Measurements from ENCODE around the gene PROKR1.
"Not testable (repeated sequence)": the region's sequence is repeated elsewhere in the genome, so short reads cannot be mapped to it uniquely, and the experiment has no call there.

The PROKR1 gene

DNA sequence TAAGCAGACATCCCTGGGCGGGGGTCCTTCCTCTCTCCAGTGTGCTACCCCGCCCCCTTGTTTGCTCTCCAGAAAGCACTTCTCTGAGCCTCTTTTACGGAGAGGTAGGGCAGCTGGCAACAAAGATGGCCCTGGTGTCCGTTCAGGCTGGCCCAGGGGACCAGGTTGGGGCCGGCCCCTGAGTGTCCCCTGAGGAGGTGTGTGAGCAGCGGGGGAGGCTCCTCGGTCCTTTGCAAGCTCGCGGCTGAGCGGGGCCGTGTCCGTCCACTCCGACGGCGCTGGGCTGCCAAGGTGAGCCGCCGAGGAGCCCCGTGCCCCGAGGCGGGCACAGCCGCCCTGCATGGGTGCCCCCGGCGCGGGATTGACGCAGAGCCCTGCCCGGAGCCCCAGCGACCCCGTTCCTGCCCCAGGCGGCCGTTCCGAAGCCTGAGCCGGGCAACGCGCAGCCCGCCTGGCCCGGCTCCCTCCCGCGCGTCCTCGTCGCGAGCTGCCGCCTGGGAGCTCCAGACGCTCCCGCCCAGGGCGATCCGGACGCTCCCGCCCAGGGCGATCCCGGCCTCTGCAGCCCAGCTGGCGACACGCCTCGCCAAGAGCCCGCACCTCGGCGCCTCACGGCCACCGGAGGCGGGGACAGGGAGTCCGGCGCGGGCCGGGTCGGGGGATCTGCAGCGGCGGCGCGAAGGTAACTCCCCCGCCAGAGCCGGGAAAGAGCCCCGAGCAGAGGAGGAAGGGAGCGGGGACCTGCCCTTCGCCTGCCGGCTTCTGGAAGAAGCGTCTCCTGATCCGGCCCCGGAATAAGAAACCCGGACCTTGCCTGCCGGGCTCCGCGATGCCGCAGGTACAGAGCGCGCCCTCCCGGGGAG, at the start of gene PROKR1:
Gene PROKR1 (plus strand): TSS at position 569 of the 863 bp plus-strand sequence. CDS start 2,243 bp downstream, outside the sequence.
- TF ChIP-seq, protein P1, sequence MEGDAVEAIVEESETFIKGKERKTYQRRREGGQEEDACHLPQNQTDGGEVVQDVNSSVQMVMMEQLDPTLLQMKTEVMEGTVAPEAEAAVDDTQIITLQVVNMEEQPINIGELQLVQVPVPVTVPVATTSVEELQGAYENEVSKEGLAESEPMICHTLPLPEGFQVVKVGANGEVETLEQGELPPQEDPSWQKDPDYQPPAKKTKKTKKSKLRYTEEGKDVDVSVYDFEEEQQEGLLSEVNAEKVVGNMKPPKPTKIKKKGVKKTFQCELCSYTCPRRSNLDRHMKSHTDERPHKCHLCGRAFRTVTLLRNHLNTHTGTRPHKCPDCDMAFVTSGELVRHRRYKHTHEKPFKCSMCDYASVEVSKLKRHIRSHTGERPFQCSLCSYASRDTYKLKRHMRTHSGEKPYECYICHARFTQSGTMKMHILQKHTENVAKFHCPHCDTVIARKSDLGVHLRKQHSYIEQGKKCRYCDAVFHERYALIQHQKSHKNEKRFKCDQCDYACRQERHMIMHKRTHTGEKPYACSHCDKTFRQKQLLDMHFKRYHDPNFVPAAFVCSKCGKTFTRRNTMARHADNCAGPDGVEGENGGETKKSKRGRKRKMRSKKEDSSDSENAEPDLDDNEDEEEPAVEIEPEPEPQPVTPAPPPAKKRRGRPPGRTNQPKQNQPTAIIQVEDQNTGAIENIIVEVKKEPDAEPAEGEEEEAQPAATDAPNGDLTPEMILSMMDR (IDR thresholded peaks at IDR 0.05; ENCODE audit: low read depth, low read length): no peak
- H3K4me3 ChIP-seq (ENCODE audit: low read depth, low read length): peak within 1 kb of the TSS; percentile 52

DNA sequence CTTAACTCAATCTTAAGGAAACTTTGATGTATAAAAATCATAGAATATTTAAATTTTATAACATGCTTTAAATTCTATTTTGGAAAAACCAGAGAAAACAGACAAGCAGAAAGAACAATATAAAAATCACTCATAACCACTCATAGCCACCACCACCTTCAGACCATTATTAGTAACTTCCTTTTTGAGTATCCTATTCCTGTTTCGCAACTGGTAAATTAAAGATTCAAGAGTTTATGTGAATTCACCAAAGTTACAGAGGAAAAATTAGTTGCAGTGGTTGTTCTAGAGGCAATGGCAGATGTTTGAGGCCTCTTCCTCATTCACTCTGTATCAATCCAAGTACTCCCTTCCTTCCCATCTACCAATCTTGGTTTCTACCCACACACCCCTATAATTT, 49.3 kb upstream of the PROKR1 start:
- TF ChIP-seq, protein P1 (IDR thresholded peaks at IDR 0.05; ENCODE audit: low read depth, low read length): no peak

DNA sequence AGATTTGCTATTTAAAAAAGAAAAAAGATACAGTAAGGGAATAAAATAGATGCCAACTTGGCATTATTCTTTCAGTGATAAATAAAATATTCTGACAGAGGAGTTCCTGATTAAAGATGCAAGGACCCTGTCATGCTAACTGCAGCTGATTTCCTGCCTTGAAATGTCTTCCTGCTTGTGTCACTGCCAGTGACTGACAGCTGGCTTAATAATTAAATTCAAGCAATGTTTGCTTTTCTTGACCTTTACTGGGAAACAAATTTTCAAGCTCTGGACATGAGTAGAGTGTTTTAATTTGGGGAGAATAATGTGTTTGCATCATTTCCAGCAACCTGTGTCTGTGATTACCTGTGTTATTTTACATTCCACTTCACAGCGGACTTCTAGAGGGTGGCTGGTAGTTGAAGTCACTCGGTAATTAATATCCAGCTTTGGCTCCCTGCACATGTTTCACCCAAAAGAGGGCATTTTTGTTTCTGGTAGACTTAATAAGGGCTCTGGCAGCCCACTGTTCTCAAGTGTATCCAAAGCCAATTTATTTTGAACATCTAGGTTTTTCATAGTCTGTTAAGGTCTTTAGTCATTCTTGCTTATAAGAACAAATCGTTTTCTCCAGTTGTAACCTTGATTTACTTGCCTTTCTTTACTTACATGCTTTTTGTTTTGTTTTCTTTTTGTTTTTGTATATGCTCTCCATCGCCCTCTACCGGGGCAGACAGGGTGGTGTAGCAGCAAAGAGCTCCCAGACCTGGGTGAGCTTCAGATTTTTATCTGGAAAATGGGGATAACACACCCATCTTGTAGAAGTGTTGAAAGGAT, 48.5 kb upstream of the PROKR1 start:
- H3K4me3 ChIP-seq (ENCODE audit: low read depth, low read length): no peak overlapping the region
- TF ChIP-seq, protein P1 (IDR thresholded peaks at IDR 0.05; ENCODE audit: low read depth, low read length): peak; percentile 93

More for the DNA sequence above, 49.3 kb upstream of the PROKR1 start:
- H3K4me3 ChIP-seq (ENCODE audit: low read depth, low read length): no peak overlapping the region

DNA sequence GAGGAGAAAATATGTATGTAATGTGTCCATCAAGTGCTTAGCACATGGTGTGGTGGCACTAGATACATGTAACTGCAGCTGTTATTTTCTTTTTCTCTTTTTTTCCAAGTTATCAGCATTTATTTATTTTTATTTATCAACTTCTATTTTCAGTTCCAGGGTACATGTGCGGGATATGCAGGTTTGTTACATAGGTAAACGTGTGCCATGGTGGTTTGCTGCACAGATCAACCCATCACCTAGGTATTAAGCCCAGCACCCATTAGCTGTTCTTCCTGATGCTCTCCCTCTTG, 47.9 kb upstream of the PROKR1 start:
- H3K4me3 ChIP-seq (ENCODE audit: low read depth, low read length): not testable (repeated sequence)

DNA sequence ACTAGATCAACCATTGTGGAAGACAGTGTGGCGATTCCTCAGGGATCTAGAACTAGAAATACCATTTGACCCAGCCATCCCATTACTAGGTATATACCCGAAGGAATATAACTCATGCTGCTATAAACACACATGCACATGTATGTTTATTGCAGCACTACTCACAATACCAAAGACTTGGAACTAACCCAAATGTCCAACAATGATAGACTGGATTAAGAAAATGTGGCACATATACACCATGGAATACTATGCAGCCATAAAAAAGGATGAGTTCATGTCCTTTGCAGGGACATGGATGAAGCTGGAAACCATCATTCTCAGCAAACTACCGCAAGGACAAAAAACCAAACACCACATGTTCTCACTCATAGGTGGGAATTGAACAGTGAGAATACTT, 42.9 kb upstream of the PROKR1 start:
- H3K4me3 ChIP-seq (ENCODE audit: low read depth, low read length): not testable (repeated sequence)

DNA sequence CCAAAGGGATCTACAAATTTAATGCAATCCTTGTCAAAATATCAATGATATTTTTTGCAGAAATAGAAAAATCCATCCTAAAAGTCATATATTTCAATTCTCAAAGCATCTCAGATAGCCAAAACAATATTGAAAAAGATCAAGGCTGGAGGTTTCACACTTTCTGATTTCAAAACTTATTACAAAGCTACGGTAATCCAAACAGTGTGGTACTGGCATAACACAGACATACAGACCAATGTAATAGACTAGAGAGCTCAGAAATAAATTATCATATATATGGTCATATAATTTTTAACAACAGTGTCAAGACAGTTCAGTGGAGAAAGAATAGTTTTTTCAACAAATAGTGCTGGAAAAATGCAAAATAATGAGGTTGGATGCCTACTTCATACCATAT, 40.3 kb upstream of the PROKR1 start:
- H3K4me3 ChIP-seq (ENCODE audit: low read depth, low read length): no peak overlapping the region
- TF ChIP-seq, protein P1 (IDR thresholded peaks at IDR 0.05; ENCODE audit: low read depth, low read length): no peak

DNA sequence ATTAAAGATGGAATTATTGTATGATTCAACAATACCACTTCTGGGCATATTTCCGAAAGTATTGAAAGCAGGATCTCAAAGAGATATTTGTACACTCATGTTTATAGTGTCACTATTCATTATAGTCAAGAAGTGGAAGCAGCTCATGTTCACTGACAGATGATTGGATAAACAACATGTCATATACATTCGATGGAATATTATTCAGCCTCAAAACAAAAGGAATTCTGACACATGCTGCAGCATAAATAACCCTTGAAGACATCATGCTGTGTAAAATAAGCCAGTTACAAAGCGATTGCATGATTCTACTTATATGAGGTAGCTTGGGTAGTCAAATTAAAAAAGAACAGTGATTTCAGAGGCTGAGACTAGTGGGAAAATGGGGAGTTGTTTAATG, 39.3 kb upstream of the PROKR1 start:
- H3K4me3 ChIP-seq (ENCODE audit: low read depth, low read length): no peak overlapping the region
- TF ChIP-seq, protein P1 (IDR thresholded peaks at IDR 0.05; ENCODE audit: low read depth, low read length): no peak

DNA sequence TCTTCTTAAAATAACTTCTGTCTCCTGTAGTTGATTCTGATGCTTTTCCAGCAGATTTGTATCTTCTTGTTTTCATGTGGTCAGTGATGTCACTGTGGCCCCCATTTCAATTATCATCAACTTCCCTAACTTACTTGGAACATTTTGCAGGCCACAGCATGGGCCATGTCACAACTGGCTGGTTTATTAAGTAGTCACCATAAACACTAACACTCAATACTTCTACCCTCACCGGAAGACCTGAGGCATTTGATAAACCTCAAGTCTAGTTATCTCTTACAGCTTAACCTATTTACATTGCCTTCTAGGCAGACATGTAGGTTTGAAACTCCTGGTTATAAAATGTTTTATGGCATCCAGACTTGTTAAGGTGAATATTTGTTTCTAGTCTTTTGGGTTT, 37.4 kb upstream of the PROKR1 start:
- no peak overlapping the region for H3K4me3 ChIP-seq (ENCODE audit: low read depth, low read length)
- TF ChIP-seq, protein P1 (IDR thresholded peaks at IDR 0.05; ENCODE audit: low read depth, low read length): no peak
